OCI-LY7 (cell line): ENCODE data around the gene PDIA6. TPM values are rescaled to one million over a fixed set of nuclear protein-coding genes. Genes with fewer than 3 reads are reported as not detected.

ENCODE experiments used
- BruUV-seq: library from RNA; stranded (reverse); fragments of 400-500 nt; replicated peaks from 2 replicates; lab custom pipeline; 2021; lab: Mats Ljungman, UMichigan
- CTCF ChIA-PET: fragments of 300-600 bp; sonication (Branson Sonifier 250); formaldehyde crosslinking; loops from one replicate; lab custom pipeline; 2022; ENCODE audit warnings: antibody characterized with exemption; ENCODE audit not compliant: unreplicated experiment; lab: Charles Lee
- POLR2A ChIA-PET: fragments of 300-600 bp; sonication (Branson Sonifier 250); formaldehyde crosslinking; loops from one replicate; lab custom pipeline; 2022; ENCODE audit warnings: antibody characterized with exemption; lab: Charles Lee
- DNase-seq: peaks from one replicate; pipeline ENCODE4 v3.0.0-alpha.2; 2015; ENCODE audit warnings: low spot score
- H2AFZ ChIP-seq: fragments of 200-600 bp; sonication (generic), shearing (Covaris generic); 2 replicates; pipeline ENCODE4 v1.6.1; 2014; ENCODE audit warnings: mild to moderate bottlenecking, antibody characterized with exemption, low read length, moderate library complexity
- H3K27ac ChIP-seq: fragments of 200-600 bp; sonication (generic); 2 replicates; pipeline ENCODE4 v1.5.1; 2014; ENCODE audit warnings: mixed run types, low read depth, mild to moderate bottlenecking, moderate library complexity, low read length, inconsistent platforms; ENCODE audit not compliant: poor library complexity, severe bottlenecking
- H3K36me3 ChIP-seq: fragments of 200-600 bp; sonication (generic); 2 replicates; pipeline ENCODE4 v1.6.1; 2014; ENCODE audit warnings: mild to moderate bottlenecking, antibody characterized with exemption, low read length, moderate library complexity, mixed read lengths; ENCODE audit not compliant: insufficient read depth
- H3K4me1 ChIP-seq: fragments of 200-600 bp; sonication (generic); 2 replicates; pipeline ENCODE4 v1.5.1; 2014; ENCODE audit warnings: mild to moderate bottlenecking, low read length; ENCODE audit not compliant: insufficient read depth, poor library complexity, severe bottlenecking
- H3K4me2 ChIP-seq: fragments of 200-600 bp; sonication (generic); 2 replicates; pipeline ENCODE4 v1.6.1; 2014; ENCODE audit warnings: mild to moderate bottlenecking, low read length
- H3K4me3 ChIP-seq: fragments of 200-600 bp; sonication (generic); 2 replicates; pipeline ENCODE4 v1.5.1; 2014; ENCODE audit warnings: mild to moderate bottlenecking, low read depth, low read length; ENCODE audit not compliant: poor library complexity, severe bottlenecking
- H3K79me2 ChIP-seq: fragments of 200-600 bp; sonication (generic); 2 replicates; pipeline ENCODE4 v1.6.1; 2016; ENCODE audit warnings: low read depth, mild to moderate bottlenecking, low read length, moderate library complexity, mixed read lengths; ENCODE audit not compliant: insufficient read depth
- H3K9me2 ChIP-seq: fragments of 200-600 bp; sonication (generic); 2 replicates; pipeline ENCODE4 v1.6.1; 2016; ENCODE audit warnings: mild to moderate bottlenecking, low read length, mixed read lengths; ENCODE audit not compliant: insufficient read depth
- H3K9me3 ChIP-seq: fragments of 200-600 bp; sonication (generic); 2 replicates; pipeline ENCODE4 v1.6.1; 2014; ENCODE audit warnings: mild to moderate bottlenecking, mixed run types, low read length, mixed read lengths
- H4K20me1 ChIP-seq: fragments of 200-600 bp; sonication (generic); 2 replicates; pipeline ENCODE4 v1.6.1; 2014; ENCODE audit warnings: mild to moderate bottlenecking, antibody characterized with exemption, low read length, moderate library complexity, mixed read lengths; ENCODE audit not compliant: insufficient read depth
- CTCF ChIP-seq: fragments of 200-600 bp; sonication (generic); conservative IDR thresholded peaks from 2 replicates; pipeline ENCODE4 v1.5.1; 2014; ENCODE audit warnings: mild to moderate bottlenecking, antibody characterized with exemption, low read length, moderate library complexity, mixed read lengths
- EZH2phosphoT487 ChIP-seq: fragments of 200-600 bp; sonication (generic); IDR thresholded peaks from 2 replicates; pipeline ENCODE4 v1.6.1; 2018; ENCODE audit warnings: low read depth, borderline replicate concordance, mild to moderate bottlenecking, mixed run types, antibody characterized with exemption, low read length, moderate library complexity, mixed read lengths
- intact Hi-C: fragments of 100-400 bp; cut with micrococcal nuclease; formaldehyde crosslinking; loops from one replicate; pipeline ENCODE4 v1.10.0; 2022; ENCODE audit not compliant: unreplicated experiment
- total RNA-seq, 2 experiments: library from RNA; depleted of rRNA in 1 of 2; stranded (reverse); fragments of >200 nt in 1 of 2; shearing (Covaris generic) in 1 of 2; gene quantifications; 2 replicates each; pipeline ENCODE4 v1.2.3, GENCODE V29; 2014 to 2022

The PDIA6 gene
- total RNA-seq, 2 experiments from 2014 or later: 150 to 171 TPM

- Histone ChIP-seq H3K79me2 (no peaks in the 10 kb centered on the region), H3K4me3 (no peak overlapping the region), H3K36me3 (no peaks in the 10 kb centered on the region), H3K27ac (no peak overlapping the region), H3K9me2 (no peaks in the 10 kb centered on the region), H3K9me3 (no peaks in the 10 kb centered on the region), H4K20me1 (no peaks in the 10 kb centered on the region), H2AFZ (no peak overlapping the region), H3K4me1 (no peaks in the 10 kb centered on the region), H3K4me2 (no peak overlapping the region)
- TF ChIP-seq CTCF (no peak), EZH2phosphoT487 (no peak)
- intact Hi-C loops: no loop called here
- ChIA-PET POLR2A (no interaction called here), CTCF (no interaction called here)
- DNase-seq: no peak
- BruUV-seq: no TSS peak
These were observed 40.3 kb downstream of the PDIA6 start for GRCh38 chr2:10772201-10772867.

GRCh38 chr2:10771786-10772185 lies 40.8 kb downstream of the PDIA6 start:
- H3K9me3 ChIP-seq: no peaks in the 10 kb centered on the region
- intact Hi-C loops: no loop called here
- no peaks in the 10 kb centered on the region for H3K79me2 ChIP-seq
- CTCF ChIA-PET: no interaction called here
- no peak overlapping the region for H3K4me3 ChIP-seq
- no peaks in the 10 kb centered on the region for H3K4me1 ChIP-seq
- no peaks in the 10 kb centered on the region for H3K9me2 ChIP-seq
- no TSS peak for BruUV-seq
- no peak overlapping the region for H2AFZ ChIP-seq
- no peaks in the 10 kb centered on the region for H4K20me1 ChIP-seq
- POLR2A ChIA-PET: no interaction called here
- H3K36me3 ChIP-seq: no peaks in the 10 kb centered on the region
- H3K4me2 ChIP-seq: no peak overlapping the region
- TF ChIP-seq CTCF (no peak), EZH2phosphoT487 (no peak)
- H3K27ac ChIP-seq: no peak overlapping the region
- no peak for DNase-seq

GRCh38 chr2:10770956-10771750 lies 41.4 kb downstream of the PDIA6 start:
- intact Hi-C loops: no loop called here
- POLR2A ChIA-PET: no interaction called here
- BruUV-seq: no TSS peak

More at GRCh38 chr2:10770956-10771750, 41.4 kb downstream of the PDIA6 start:
- Histone ChIP-seq H3K79me2 (no peaks in the 10 kb centered on the region), H2AFZ (no peak overlapping the region), H3K9me2 (no peaks in the 10 kb centered on the region), H3K27ac (no peak overlapping the region), H3K36me3 (no peaks in the 10 kb centered on the region), H4K20me1 (no peaks in the 10 kb centered on the region), H3K4me3 (no peak overlapping the region), H3K9me3 (no peaks in the 10 kb centered on the region), H3K4me1 (no peaks in the 10 kb centered on the region), H3K4me2 (no peak overlapping the region)
- no peak for TF ChIP-seq CTCF
- TF ChIP-seq EZH2phosphoT487: no peak
- DNase-seq: no peak
- CTCF ChIA-PET: no interaction called here
